Adrenal gland (tissue), 12 donors: ENCODE measurements around the gene JADE2. TPM values are rescaled to one million over a fixed set of nuclear protein-coding genes. Genes with fewer than 3 reads are reported as not detected.

Experiments
- DNase-seq, 7 donors: peaks; one replicate each; pipeline ENCODE4 v3.0.0-alpha.2; 2019 to 2020
- H3K27ac ChIP-seq, 5 donors: fragments of 200-600 bp; sonication (generic) in 4 of 5; 1 replicate in 3 of 5; 2 replicates in 2 of 5; pipeline versions ENCODE4 v1.5.1 to v1.8.0; 2016 to 2020; ENCODE audit warnings: mild to moderate bottlenecking in 1 of 5
- H3K27me3 ChIP-seq: fragments of 200-600 bp; 2 replicates; pipeline ENCODE4 v1.8.0; 2021
- H3K36me3 ChIP-seq, 2 donors: fragments of 200-600 bp; replicated peaks in 1 of 2; 1 replicate in 1 of 2; 2 replicates in 1 of 2; pipeline versions ENCODE4 v1.5.1 to v1.8.0; 2018 to 2022
- H3K4me1 ChIP-seq, 2 donors: fragments of 200-600 bp; replicated peaks in 1 of 2; 1 replicate in 1 of 2; 2 replicates in 1 of 2; pipeline versions ENCODE4 v1.5.1 to v1.8.0; 2018 to 2021
- H3K4me3 ChIP-seq, 4 donors: fragments of 200-600 bp; sonication (generic) in 3 of 4; one replicate each; pipeline ENCODE4 v1.5.1; 2016 to 2018
- H3K9me3 ChIP-seq, 3 donors: fragments of 200-600 bp; sonication (generic) in 1 of 3; replicated peaks in 1 of 3; 1 replicate in 2 of 3; 2 replicates in 1 of 3; pipeline versions ENCODE4 v1.5.1 to v1.8.0; 2016 to 2021
- POLR2A ChIP-seq, 2 donors: fragments of 450-650 bp; IDR thresholded peaks; one replicate each; pipeline ENCODE4 v1.6.1; 2017; ENCODE audit warnings: antibody characterized with exemption in 2 of 2, mild to moderate bottlenecking in 2 of 2, moderate library complexity in 1 of 2
- WGBS, 4 donors: extraction: QIAGEN DNeasy Blood & Tissue Kit in 2 of 4; methylation state at CpG; one replicate each; pipeline versions ENCODE4 v1.1.5 to v1.1.7; 2013 to 2017; 5-methylcytosine and 5-hydroxymethylcytosine counted together
- intact Hi-C, 2 donors: fragments of 100-400 bp; cut with DNase I; formaldehyde crosslinking; loops; one replicate each; pipeline versions ENCODE4 v1.14.1 to v1.15.0; 2022 to 2023
- polyA plus RNA-seq, 3 donors: library from polyadenylated mRNA; stranded (reverse); fragments of 200-250 nt in 2 of 3; fragments of 350-450 nt in 1 of 3; fragmentation: Illumina TruSeq in 1 of 3; extraction: RNeasy Lipid Tissue Mini Kit (QIAGEN cat#74804) in 1 of 3; gene quantifications; one replicate each; pipeline ENCODE4 v1.2.3, GENCODE V29; 2013 to 2014
- total RNA-seq, 9 donors: library from RNA; depleted of rRNA in 4 of 9; stranded (reverse); fragments of >200 nt in 4 of 9; fragments of 120-200 nt in 1 of 9; fragmentation: NEBNext Ultra II Directional in 1 of 9; extraction: Animal tissue kit (Norgen Biotek cat#: 25700) in 1 of 9; gene quantifications; one replicate each; pipeline versions ENCODE4 v1.1.0 to v1.2.4, GENCODE V29; 2013 to 2023
- TF ChIP-seq, protein P1 (sequence below), 6 experiments: fragments of 450-650 bp in 4 of 6; fragments of 200-600 bp in 2 of 6; sonication (generic) in 1 of 6; IDR thresholded peaks; 1 replicate in 5 of 6; 2 replicates in 1 of 6; pipeline versions ENCODE4 v1.5.1 to v1.8.0; 2016 to 2021; ENCODE audit warnings: antibody characterized with exemption in 6 of 6, mild to moderate bottlenecking in 2 of 6, moderate library complexity in 1 of 6
- donor health status: healthy with polysubstance abuse.
- donor health status: Bipolar disorder and iron deficiency.
- donor health status: DM: yes; HTN: yes; CAD: no.
- donor health status: DM: no; HTN: no; CAD: no.
- donor health status: DM: no; HTN: no; CAD: no.
- donor health status: DM: yes; HTN: yes; CAD: no.

The JADE2 gene
- total and polyA plus RNA-seq, 12 donors: 7.9 to 180 (median 70.2) TPM

DNA sequence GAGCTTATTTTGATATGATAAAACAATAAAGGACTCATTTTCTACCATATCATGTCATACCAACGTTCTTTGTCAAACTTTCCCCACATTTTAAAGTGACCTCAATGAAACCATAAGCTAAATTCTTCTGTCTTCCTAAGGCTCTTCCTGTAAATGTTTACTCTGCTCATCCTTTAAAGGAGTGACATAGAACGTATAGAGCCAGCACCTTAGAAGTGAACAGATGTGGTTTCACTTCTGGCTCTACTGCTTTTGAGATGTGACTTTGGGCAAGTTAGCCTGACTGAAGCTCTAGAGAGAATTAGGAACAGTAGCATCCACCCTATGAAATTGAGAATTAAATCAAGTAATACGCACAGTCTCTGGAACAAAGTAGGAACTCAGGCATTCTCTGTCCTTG, 83.1 kb downstream of the JADE2 start:
- no peak for DNase-seq
- peaks cover 0 to 85% of the 10 kb centered on the region in 2 donors for H3K36me3 ChIP-seq

DNA sequence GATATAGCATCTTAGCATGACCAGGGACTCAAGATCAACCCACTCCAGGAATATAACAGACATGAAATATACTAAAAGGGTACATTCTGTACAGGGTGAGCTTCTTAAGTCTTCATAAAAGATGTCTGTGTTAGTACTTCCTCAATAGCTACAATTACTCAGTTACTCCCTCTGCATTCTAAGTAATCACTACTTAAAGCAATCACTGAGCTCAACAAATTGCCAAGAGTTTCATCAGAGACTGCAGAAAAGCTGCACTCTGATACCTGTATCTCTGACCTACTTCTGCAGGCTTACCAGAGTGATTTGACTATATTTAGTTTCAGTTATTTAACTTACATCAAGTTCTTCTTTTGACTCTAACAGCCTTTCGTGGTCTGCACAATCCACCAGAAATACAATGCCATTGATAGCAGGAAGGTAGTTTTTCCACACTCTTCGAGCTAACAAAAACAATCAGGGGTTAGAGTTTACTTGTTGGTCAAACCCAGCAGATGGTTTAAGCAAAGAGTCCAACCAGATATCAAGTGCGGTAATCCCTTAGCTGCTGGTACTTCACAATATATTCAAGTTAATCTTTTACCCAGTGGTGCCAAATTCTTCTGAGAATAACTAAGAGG, 83.9 kb downstream of the JADE2 start:
- Histone ChIP-seq H3K4me1 (no peaks in the 10 kb centered on the region), H3K4me3 (no peak overlapping the region), H3K9me3 (no peaks in the 10 kb centered on the region), H3K36me3 (peaks cover 0 to 80% of the 10 kb centered on the region in 2 donors), H3K27ac (no peak overlapping the region), H3K27me3 (no peaks in the 10 kb centered on the region)
- no peak for TF ChIP-seq POLR2A (IDR thresholded peaks at IDR 0.05)
- TF ChIP-seq, protein P1, sequence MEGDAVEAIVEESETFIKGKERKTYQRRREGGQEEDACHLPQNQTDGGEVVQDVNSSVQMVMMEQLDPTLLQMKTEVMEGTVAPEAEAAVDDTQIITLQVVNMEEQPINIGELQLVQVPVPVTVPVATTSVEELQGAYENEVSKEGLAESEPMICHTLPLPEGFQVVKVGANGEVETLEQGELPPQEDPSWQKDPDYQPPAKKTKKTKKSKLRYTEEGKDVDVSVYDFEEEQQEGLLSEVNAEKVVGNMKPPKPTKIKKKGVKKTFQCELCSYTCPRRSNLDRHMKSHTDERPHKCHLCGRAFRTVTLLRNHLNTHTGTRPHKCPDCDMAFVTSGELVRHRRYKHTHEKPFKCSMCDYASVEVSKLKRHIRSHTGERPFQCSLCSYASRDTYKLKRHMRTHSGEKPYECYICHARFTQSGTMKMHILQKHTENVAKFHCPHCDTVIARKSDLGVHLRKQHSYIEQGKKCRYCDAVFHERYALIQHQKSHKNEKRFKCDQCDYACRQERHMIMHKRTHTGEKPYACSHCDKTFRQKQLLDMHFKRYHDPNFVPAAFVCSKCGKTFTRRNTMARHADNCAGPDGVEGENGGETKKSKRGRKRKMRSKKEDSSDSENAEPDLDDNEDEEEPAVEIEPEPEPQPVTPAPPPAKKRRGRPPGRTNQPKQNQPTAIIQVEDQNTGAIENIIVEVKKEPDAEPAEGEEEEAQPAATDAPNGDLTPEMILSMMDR (IDR thresholded peaks at IDR 0.05): no peak
- 79 to 86% (median 83%) methylated on average over 3 of the region's 3 CpGs for WGBS, 4 donors
- no peak for DNase-seq
- intact Hi-C loops: no loop called here

More for the DNA sequence above, 83.1 kb downstream of the JADE2 start:
- Histone ChIP-seq H3K4me3 (no peak overlapping the region), H3K27me3 (no peaks in the 10 kb centered on the region), H3K4me1 (no peaks in the 10 kb centered on the region), H3K9me3 (no peaks in the 10 kb centered on the region), H3K27ac (no peak overlapping the region)
- intact Hi-C loops: no loop called here
- 82 to 85% (median 83%) methylated on average over 3 of the region's 3 CpGs for WGBS, 4 donors
- no peak for TF ChIP-seq POLR2A (IDR thresholded peaks at IDR 0.05)
- TF ChIP-seq, protein P1 (IDR thresholded peaks at IDR 0.05): no peak

DNA sequence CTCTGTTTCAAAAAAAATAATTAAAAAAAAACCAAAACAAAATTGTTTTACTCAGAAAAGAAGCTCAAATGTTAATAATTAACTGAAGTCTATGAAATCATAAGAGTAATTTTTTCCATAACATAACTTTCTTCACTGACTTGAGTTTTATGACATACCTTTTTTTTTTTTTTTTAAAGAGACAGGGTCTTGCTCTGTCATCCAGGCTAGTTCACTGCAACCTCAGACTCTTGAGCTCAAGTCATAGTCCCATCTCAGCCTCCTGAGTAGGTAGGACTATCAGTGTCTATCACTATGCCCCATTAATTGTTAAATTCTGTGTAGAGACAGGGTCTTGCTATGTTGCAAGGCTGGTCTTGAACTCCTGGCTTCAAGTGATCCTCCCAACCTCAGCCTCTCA, 85.3 kb downstream of the JADE2 start:
- Histone ChIP-seq H3K27ac (no peak overlapping the region), H3K4me1 (no peaks in the 10 kb centered on the region), H3K9me3 (no peaks in the 10 kb centered on the region), H3K27me3 (no peaks in the 10 kb centered on the region), H3K36me3 (peaks cover 0 to 79% of the 10 kb centered on the region in 2 donors), H3K4me3 (no peak overlapping the region)
- no peak for DNase-seq
- TF ChIP-seq POLR2A (IDR thresholded peaks at IDR 0.05): no peak
- TF ChIP-seq, protein P1 (IDR thresholded peaks at IDR 0.05): no peak
- intact Hi-C loops: no loop called here

- no peak for DNase-seq
- intact Hi-C loops: no loop called here
- Histone ChIP-seq H3K27me3 (no peaks in the 10 kb centered on the region), H3K4me3 (no peak overlapping the region), H3K36me3 (peaks cover 0 to 79% of the 10 kb centered on the region in 2 donors), H3K4me1 (no peaks in the 10 kb centered on the region), H3K27ac (no peak overlapping the region), H3K9me3 (no peaks in the 10 kb centered on the region)
- 93 to 97% (median 95%) methylated on average over 4 of the region's 4 CpGs for WGBS, 4 donors
- TF ChIP-seq, protein P1 (IDR thresholded peaks at IDR 0.05): no peak
- TF ChIP-seq POLR2A (IDR thresholded peaks at IDR 0.05): no peak
Observed at GRCh38 chr5:134611515-134611914, 86.0 kb downstream of the JADE2 start.
